Measurements from ENCODE around the gene MMP24OS.
A peak's percentile ranks its signal among the peaks of the same experiment; 100 is the strongest.

The MMP24OS gene

DNA sequence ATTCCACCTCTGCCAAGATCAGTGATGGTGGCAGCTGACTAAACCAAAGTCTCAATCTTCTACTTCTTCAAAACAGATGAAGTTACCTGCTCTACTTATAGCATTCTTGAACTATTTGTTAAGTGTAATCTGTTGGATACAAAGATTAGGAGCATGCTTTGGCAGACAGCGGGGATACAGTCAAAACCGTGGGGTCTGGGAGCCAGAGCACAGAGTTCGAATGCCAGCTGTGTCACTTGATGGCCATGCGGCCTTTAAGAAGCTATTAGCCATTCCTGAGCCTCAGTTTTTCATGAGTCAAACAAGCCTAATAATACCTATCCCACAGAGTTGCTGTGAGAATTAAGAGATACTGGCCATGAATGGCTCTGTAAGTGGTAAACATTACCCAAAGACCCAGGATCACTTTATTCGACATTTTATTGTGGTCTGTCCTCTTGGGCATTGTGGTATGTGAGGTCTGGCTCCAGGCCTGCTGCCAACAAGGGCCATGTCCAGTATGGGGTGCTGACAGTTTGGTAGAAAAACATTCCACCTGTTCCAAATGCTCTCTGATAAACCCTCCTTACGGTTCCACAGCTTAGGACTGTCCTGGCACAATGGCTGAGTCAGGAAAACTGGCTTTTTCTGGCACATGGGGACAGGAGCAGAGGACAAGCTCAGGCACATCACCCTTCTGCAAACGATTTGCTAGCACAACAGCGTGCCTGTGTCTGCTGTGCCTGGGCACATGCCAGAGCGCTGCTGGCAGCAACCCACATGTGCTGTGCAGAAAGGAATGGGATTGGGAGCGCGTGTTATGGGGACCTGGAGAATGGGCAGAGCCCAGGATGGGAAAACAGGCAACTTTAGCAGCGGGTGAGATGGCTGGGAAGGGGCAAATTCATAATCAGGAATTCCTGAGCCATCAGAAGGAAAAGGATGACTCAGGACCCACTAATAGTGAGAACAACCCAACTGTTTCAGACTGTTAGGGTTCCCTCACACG is 30.0 kb upstream of the MMP24OS start:
- DNase-seq (ENCODE audit: low read depth in 1 of 2, low spot score in 1 of 2), result no peak
- Histone ChIP-seq H3K4me3 (replicated peaks; ENCODE audit: insufficient read depth, low read length) (no peak overlapping the region), H3K27me3 (ENCODE audit: insufficient read depth, poor library complexity, severe bottlenecking) (no peaks in the 10 kb centered on the region), H3K27ac (replicated peaks) (peak overlapping the region; percentile 62)
- no peak for TF ChIP-seq GABPA (IDR thresholded peaks at IDR 0.05; ENCODE audit: low read depth)
- no peak for TF ChIP-seq POLR2AphosphoS5 (IDR thresholded peaks at IDR 0.05; ENCODE audit: low read depth)
- TF ChIP-seq, protein P1, sequence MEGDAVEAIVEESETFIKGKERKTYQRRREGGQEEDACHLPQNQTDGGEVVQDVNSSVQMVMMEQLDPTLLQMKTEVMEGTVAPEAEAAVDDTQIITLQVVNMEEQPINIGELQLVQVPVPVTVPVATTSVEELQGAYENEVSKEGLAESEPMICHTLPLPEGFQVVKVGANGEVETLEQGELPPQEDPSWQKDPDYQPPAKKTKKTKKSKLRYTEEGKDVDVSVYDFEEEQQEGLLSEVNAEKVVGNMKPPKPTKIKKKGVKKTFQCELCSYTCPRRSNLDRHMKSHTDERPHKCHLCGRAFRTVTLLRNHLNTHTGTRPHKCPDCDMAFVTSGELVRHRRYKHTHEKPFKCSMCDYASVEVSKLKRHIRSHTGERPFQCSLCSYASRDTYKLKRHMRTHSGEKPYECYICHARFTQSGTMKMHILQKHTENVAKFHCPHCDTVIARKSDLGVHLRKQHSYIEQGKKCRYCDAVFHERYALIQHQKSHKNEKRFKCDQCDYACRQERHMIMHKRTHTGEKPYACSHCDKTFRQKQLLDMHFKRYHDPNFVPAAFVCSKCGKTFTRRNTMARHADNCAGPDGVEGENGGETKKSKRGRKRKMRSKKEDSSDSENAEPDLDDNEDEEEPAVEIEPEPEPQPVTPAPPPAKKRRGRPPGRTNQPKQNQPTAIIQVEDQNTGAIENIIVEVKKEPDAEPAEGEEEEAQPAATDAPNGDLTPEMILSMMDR (IDR thresholded peaks at IDR 0.05; ENCODE audit: insufficient read depth, low read length), result no peak
- no peak for TF ChIP-seq SPI1 (IDR thresholded peaks at IDR 0.05; ENCODE audit: borderline replicate concordance, low read depth)
- TF ChIP-seq, protein P2, sequence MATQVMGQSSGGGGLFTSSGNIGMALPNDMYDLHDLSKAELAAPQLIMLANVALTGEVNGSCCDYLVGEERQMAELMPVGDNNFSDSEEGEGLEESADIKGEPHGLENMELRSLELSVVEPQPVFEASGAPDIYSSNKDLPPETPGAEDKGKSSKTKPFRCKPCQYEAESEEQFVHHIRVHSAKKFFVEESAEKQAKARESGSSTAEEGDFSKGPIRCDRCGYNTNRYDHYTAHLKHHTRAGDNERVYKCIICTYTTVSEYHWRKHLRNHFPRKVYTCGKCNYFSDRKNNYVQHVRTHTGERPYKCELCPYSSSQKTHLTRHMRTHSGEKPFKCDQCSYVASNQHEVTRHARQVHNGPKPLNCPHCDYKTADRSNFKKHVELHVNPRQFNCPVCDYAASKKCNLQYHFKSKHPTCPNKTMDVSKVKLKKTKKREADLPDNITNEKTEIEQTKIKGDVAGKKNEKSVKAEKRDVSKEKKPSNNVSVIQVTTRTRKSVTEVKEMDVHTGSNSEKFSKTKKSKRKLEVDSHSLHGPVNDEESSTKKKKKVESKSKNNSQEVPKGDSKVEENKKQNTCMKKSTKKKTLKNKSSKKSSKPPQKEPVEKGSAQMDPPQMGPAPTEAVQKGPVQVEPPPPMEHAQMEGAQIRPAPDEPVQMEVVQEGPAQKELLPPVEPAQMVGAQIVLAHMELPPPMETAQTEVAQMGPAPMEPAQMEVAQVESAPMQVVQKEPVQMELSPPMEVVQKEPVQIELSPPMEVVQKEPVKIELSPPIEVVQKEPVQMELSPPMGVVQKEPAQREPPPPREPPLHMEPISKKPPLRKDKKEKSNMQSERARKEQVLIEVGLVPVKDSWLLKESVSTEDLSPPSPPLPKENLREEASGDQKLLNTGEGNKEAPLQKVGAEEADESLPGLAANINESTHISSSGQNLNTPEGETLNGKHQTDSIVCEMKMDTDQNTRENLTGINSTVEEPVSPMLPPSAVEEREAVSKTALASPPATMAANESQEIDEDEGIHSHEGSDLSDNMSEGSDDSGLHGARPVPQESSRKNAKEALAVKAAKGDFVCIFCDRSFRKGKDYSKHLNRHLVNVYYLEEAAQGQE (IDR thresholded peaks at IDR 0.05; ENCODE audit: insufficient replicate concordance, low read depth), result no peak

DNA sequence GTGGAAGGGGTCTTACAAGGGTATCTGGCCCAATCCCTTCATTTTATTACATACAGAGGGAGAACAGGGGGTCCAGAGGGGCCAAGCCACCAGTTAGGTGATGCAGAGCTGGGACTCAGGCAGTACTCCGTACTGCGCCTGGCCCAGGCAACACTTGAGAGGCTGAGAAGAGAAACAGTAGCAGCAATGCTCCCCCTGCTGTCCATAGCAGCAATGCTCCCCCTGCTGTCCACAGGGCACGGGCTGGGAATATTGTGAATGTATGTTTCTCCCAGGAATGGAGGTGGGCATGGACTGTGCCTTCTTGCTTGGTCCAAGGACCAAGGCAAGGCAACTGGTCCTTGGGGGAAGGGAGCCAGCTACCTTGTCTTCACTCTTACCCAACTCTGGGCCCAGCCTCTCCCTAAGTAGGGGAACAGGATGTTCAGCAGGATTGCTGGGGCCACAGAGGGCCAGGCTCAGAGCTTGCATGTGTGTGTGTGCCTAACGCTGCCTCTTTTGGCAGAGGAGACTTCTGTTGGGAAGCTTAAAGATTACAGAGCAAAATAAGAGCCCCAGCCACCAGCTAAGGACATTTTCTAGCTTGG is 29.1 kb upstream of the MMP24OS start:
- no peak overlapping the region for H3K4me3 ChIP-seq (replicated peaks; ENCODE audit: insufficient read depth, low read length)
- H3K27me3 ChIP-seq (ENCODE audit: insufficient read depth, poor library complexity, severe bottlenecking), result no peaks in the 10 kb centered on the region
- H3K27ac ChIP-seq (replicated peaks), result peak overlapping the region; percentile 62
- TF ChIP-seq, protein P1 (IDR thresholded peaks at IDR 0.05; ENCODE audit: insufficient read depth, low read length), result peak; percentile 76
- no peak for TF ChIP-seq POLR2AphosphoS5 (IDR thresholded peaks at IDR 0.05; ENCODE audit: low read depth)
- TF ChIP-seq, protein P2 (IDR thresholded peaks at IDR 0.05; ENCODE audit: insufficient replicate concordance, low read depth), result no peak
- DNase-seq (ENCODE audit: low read depth in 1 of 2, low spot score in 1 of 2), result peak in 1 of 2 experiments; percentile 79

DNA sequence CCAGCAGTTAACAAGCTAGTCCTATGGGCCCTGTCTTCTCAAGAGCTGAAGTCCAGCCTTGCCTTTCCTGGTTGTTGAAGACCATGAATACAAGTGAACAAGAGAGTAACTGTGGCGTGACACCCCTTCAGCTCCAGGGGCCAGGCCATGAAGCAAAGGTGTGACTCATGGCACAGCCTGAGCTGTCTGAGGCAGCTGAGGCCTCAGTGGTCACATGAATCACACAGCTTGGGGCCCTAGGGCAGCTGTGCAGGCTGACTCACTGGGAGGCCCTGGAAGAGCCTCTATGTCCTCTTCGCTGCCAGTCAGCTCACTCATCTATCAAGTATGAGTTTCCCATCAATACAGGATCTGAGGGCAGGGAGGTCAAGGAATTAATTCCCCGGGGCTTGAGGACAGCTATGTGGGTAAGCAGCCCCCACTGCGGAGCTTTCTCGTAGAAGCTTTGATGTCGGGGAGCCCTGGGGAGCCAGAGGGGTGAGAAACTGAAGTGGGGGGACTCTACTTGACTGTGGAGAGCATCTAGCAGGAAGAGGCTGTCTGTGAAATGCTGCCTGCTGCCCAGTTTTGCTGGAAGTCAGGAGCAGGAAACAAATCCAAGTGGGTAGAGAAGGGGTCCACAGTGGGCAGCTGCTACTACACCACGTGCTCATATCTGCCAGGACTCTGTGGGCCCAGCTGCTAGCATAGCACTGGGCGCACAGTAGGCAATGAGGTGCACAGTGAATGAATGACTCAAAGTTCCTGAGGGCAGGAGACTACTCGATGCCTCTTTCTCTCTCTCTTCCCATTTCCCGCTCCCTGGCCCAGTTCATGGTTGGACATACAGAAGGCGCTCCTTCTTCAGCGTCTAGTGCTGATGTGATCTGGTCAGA is 28.0 kb upstream of the MMP24OS start:
- TF ChIP-seq, protein P1 (IDR thresholded peaks at IDR 0.05; ENCODE audit: insufficient read depth, low read length), result no peak
- peak; percentile 61; the same call in 1 of the 2 replicates for TF ChIP-seq POLR2AphosphoS5 (IDR thresholded peaks at IDR 0.05; ENCODE audit: low read depth)
- H3K4me3 ChIP-seq (replicated peaks; ENCODE audit: insufficient read depth, low read length), result no peak overlapping the region
- no peaks in the 10 kb centered on the region for H3K27me3 ChIP-seq (ENCODE audit: insufficient read depth, poor library complexity, severe bottlenecking)
- peak; percentile 86 to 89 for DNase-seq (ENCODE audit: low read depth in 1 of 2, low spot score in 1 of 2)
- H3K27ac ChIP-seq (replicated peaks), result peak overlapping the region; percentile 62
